ENCODE measurements around the gene DNAH3. TPM values are rescaled to one million over a fixed set of nuclear protein-coding genes. Genes with fewer than 3 reads are reported as not detected.

DNAH3 gene
- total RNA-seq, 1 experiment from 2014 or later: 0.24 TPM

- no peak overlapping the region for H2BK15ac ChIP-seq (ENCODE audit: low read depth, low read length)
- no peak overlapping the region for H3K27ac ChIP-seq (ENCODE audit: insufficient read length, low read depth, low read length)
- H2AK5ac ChIP-seq (ENCODE audit: insufficient read length, low read length): no peak overlapping the region
- no peaks in the 10 kb centered on the region for H3K9me3 Mint-ChIP-seq
- no peak overlapping the region for H3K14ac ChIP-seq (ENCODE audit: insufficient read depth, low read length)
- no peaks in the 10 kb centered on the region for H3K23me2 ChIP-seq (ENCODE audit: insufficient read length, low read depth, low read length, poor library complexity, severe bottlenecking)
- peaks cover 25 to 74% (median 63%) of the 10 kb centered on the region in 3 experiments; a peak in 6 of 7 replicates for H3K36me3 Mint-ChIP-seq (ENCODE audit: insufficient read depth in 1 of 3, low read depth in 3 of 3)
- TF ChIP-seq CTCF (conservative IDR thresholded peaks at IDR 0.05): no peak
- no peak overlapping the region for H2BK5ac ChIP-seq (ENCODE audit: insufficient read length, low read length)
- H3K9me3 ChIP-seq (ENCODE audit: control insufficient read depth, low read depth, low read length): no peaks in the 10 kb centered on the region
- no peak overlapping the region for H3K4me3 Mint-ChIP-seq
- no CpG with 5 or more reads among the region's 5 CpGs for WGBS (ENCODE audit: extremely low coverage, insufficient read length, low lambda C conversion rate)
- no peaks in the 10 kb centered on the region for H3K79me2 ChIP-seq (ENCODE audit: insufficient read depth, low read length)
- no peak overlapping the region for H3K9ac ChIP-seq (ENCODE audit: extremely low read depth, insufficient read length, low read length)
- H3K27me3 Mint-ChIP-seq (ENCODE audit: low read depth): no peaks in the 10 kb centered on the region
- H2BK120ac ChIP-seq (ENCODE audit: low read depth, low read length, poor library complexity, severe bottlenecking): no peak overlapping the region
- H3K4me2 ChIP-seq (ENCODE audit: insufficient read depth, insufficient read length, low read length): no peak overlapping the region
- no peak overlapping the region for H3T11ph ChIP-seq (ENCODE audit: low read length)
- H3K79me1 ChIP-seq (ENCODE audit: insufficient read depth, low read depth, low read length, poor library complexity, severe bottlenecking): peaks cover 2% of the 10 kb centered on the region
- H3K4me1 Mint-ChIP-seq: peaks cover 0 to 3% of the 10 kb centered on the region in 2 experiments; a peak in 2 of 4 replicates
- no peak overlapping the region for H2BK20ac ChIP-seq (ENCODE audit: low read depth, low read length, poor library complexity, severe bottlenecking)
- DNase-seq: no peak
- H4K20me1 ChIP-seq (ENCODE audit: control insufficient read depth, insufficient read depth, insufficient read length): no peaks in the 10 kb centered on the region
- H2AFZ ChIP-seq (ENCODE audit: low read length): no peak overlapping the region
- no peak overlapping the region for H3K56ac ChIP-seq (ENCODE audit: insufficient read length, low read depth, low read length)
- H2BK12ac ChIP-seq (ENCODE audit: insufficient read length, low read depth, low read length): no peak overlapping the region
- H3K27ac Mint-ChIP-seq: no peak overlapping the region; a peak in 1 of 7 replicates
- no peak overlapping the region for H3K23ac ChIP-seq (ENCODE audit: insufficient read length, low read depth, low read length)
- no peak overlapping the region for H4K5ac ChIP-seq (ENCODE audit: insufficient read length, low read depth, low read length)
- no peak overlapping the region for H3K4ac ChIP-seq (ENCODE audit: low read depth, low read length)
- H3K18ac ChIP-seq (ENCODE audit: insufficient read length, low read depth, low read length): no peak overlapping the region
- no peak overlapping the region for H4K8ac ChIP-seq (replicated peaks; ENCODE audit: insufficient read length, low read depth, low read length)
- no peaks in the 10 kb centered on the region for H3K27me3 ChIP-seq (ENCODE audit: insufficient read depth, low read length)
- H4K91ac ChIP-seq (ENCODE audit: insufficient read length, low read depth, low read length): no peak overlapping the region
- H3K4me1 ChIP-seq (ENCODE audit: insufficient read depth, low read length): no peaks in the 10 kb centered on the region
Measured at GRCh38 chr16:21169249-21169981, 18.8 kb upstream of the DNAH3 start.

All from H9 (cell line).